ENCODE results near the gene ARPC1A.
"Not testable (repeated sequence)": the region's sequence is repeated elsewhere in the genome, so short reads cannot be mapped to it uniquely, and the experiment has no call there.

ARPC1A gene

DNA sequence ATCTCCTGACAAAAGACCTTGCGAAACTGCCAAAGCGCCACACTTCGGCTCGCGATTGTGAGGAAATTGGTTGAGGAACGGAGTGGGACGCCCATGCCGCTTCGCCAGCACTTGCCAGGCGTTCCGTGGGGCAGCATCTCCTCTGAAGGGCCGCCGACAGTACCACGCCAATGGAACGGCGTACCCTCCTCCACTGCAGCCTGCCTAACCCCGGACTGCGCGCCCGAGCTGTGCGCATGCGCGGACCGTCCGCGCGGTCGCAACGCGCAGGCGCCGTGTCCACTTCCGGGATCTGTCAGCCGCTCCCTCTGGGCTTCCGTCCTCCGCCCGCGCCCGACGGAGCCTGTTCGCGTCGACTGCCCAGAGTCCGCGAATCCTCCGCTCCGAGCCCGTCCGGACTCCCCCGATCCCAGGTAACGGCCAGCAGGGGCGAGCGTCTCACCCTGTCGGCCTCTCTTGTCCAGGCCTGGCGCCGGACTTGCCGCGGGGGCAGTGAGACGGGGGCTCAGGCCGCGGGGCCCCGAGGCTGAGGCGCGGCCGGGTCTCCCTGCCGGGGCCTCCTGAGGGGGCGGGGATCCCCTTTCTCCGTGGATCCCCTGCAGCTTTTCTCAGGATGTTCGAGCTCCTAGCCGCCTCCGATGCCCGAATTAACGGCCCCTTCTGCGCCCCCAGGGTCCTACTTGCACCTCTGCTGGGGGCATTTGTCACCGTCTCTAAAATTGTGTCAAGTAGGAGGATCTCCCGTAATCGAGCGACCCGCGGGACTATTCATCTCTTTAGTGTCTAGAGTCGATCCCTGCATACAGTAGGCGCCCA lies at the start of gene ARPC1A:
ARPC1A (plus strand) TSS at position 307 of the 816 bp plus-strand sequence. CDS start 7,456 bp downstream, outside the sequence.
- DNase-seq, result peak; percentile 93

DNA sequence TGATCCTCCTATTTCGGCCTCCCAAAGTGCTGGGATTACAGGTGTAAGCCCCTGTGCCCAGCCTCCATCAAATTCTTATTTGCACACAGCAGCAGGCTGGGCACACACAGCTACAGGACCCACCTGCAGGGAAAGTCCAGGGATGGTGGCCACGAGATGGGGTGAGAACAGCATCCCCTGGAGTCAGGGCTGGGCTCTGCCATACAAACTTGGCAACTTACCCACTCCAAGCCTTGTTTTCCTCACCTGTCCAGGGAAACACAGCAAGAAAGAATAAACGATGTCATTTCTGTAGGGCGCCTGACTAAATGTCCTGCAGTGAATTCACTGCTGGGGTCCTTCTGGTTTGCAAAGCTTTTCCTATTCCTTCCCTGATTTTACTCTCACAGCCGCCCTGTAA lies 47.5 kb upstream of the ARPC1A start:
- no peak for DNase-seq

DNA sequence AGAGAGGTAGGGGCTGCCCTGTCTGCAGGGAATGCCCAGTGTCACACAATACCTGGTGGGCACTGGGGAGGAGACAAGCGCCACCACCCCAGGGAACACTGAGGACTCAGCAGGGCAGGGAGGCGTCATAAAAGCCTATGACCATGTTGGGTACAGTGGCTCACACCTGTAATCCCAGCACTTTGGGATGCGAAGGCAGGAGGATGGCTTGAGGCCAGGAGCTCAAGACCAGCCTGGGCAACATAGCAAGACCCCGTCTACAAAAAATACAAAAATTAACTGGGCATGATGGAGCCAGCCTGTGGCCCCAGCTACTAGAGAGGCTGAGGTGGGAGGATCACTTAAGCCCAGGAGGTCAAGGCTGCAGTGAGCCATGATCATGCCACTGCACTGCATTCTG lies 41.5 kb upstream of the ARPC1A start:
- DNase-seq, result not testable (repeated sequence)

DNA sequence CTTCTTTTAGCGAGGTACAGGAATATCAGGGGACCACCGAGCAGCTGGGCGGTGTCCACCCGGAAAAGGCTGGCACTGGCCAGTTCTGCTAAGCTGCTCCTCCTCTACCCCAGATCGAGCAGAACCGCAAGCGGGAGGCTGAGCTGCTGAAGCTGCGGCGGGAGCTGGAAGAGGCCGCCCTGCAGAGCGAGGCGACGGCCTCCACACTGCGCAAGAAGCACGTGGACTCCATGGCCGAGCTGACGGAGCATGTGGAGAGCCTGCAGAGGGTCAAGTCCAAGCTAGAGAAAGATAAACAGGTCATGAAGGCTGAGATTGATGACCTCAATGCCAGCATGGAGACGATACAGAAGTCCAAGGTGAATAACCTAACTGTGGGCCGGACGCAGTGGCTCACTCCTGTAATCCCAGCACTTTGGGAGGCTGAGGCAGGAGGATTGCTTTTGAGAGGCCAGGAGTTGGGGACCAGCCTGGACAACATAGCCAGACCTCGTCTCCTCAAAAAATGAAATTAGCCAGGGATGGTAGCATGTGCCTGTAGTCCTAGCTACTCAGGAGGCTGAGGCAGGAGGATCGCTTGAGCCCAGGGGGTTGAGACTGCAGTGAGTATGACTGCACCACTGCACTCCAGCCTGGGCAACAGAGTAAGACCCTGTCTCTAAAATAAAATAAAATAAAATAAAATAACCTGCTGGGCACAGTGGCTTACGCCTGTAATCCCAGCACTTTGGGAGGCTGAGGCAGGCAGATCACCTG lies 37.7 kb upstream of the ARPC1A start:
- DNase-seq, result no peak

DNA sequence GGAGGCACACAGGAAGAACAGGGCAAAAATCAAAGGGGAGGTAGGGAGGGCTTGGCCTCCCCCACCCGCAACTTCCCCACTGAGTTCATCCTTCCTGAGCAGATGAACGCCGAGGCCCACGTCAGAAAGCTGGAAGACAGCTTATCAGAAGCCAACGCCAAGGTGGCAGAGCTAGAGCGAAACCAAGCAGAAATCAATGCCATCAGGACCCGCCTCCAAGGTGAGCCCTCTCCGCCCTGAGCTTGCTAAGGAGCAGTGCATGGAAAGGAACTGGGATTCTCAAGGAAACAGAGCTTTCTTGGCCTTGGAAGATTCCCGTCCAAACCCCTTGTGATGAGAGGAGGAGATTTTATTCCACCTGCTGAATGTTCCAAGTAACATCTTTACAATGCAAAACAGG lies 36.5 kb upstream of the ARPC1A start:
- DNase-seq, result no peak

DNA sequence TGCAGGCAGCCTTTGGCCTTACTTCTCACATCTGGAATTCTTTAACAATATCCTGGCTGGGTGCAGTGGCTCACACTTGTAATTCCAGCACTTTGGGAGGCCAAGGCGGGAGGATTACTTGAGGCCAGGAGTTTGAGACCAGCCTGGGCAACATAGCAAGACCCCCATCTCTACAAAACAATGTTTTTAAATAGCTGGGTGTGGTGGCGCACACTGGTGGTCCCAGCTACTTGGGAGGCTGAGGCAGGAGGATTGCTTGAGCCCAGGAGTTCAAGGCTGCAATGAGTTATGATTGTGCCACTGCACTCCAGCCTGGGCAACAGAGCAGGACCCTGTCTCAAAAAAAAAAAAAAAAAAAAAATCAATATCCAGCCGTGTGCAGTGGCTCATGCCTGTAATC lies 35.5 kb upstream of the ARPC1A start:
- DNase-seq, result not testable (repeated sequence)

DNA sequence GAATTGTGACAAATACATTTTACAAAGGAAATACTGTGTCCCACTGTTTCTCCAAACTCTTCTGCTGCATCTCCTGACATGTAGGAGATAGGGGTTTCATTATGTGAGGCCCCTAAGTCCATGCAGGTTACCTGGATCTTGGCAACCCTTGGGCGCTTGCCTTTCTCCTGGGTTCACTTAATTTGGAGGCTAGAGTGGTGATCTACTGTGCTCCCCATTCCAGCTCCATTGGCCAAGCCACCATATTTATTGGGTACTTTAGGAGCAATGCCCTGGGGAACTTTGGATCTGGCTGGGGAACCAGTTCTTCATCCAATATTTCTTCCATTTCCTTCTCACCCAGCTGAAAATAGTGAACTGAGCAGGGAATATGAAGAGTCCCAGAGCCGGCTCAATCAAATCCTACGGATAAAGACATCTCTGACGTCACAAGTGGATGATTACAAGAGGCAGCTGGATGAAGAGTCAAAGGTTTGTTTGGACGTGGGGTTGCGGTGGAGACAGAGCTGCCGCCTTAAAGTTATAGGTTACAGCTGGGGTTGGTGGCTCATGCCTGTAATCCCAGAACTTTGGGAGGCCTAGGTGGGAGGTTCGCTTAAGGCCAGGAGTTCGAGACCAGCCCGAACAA lies 34.6 kb upstream of the ARPC1A start:
- no peak for DNase-seq

DNA sequence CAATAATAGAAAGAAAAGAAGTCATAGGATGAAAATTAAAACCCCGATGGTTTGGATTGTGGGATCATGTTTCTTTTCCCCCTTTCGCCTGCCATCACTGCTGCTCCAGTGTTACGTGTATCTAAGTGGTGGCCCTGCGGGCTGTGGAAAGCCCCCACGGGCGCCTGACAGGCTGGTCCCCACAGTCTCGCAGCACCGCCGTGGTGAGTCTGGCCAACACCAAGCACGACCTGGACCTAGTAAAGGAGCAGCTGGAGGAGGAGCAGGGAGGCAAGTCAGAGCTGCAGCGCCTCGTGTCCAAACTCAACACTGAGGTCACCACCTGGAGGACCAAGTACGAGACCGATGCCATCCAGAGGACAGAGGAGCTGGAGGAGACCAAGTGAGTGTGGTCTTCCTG lies 33.6 kb upstream of the ARPC1A start:
- DNase-seq, result no peak

DNA sequence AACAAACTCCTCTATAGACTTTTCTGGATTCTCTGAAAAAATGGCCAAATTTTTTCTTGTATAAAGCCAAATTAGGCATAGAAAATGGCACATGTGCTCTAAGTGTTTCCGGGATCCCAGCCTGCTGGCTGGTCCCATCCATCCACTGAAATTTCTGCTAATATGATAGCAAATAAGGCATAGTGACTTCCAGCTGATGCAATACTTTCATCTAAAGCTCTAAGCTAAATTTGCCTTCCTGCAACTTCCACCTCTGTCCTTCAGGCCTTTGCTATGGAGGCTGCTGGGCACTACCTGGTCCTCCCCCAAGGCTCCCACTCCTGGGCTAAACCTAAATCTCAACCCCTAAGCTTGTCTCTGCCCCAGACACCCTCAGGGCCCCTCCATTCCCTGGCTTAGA lies 32.5 kb upstream of the ARPC1A start:
- no peak for DNase-seq

DNA sequence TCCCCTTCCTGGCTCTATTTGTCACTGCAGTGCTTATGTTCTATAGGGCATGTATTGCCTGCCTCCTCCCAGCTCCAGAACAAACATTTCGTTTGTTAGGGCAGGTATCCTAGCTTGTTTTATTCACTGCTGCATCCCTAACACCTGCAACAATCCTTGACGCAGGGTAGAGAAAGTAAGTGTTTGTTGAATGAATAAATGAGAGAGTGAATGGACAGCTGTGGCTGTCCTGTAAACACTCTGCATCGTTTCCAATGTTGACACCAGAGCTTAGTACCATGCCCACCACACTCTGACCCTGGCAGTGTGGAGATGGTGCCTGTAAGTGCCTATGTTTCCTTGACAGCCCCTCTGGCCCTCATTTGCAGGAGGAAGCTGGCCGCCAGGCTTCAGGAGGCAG lies 32.0 kb upstream of the ARPC1A start:
- no peak for DNase-seq

DNA sequence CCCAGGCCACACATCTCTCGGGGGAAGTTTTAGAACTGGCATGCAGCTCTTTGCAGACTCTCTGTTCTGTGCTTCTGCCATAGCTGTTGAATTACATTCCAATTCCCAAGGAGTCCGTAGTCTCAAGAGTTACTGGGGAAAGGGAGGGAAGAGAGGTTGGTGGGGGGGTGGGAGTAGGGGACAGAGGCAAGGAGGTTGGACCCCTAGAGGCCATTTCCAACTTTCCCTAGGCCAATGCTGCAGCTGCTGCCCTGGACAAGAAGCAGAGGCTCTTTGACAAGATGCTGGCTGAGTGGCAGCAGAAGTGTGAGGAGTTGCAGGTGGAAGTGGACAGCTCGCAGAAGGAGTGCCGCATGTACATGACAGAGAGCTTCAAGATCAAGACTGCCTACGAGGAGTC lies 29.2 kb upstream of the ARPC1A start:
- DNase-seq, result no peak

DNA sequence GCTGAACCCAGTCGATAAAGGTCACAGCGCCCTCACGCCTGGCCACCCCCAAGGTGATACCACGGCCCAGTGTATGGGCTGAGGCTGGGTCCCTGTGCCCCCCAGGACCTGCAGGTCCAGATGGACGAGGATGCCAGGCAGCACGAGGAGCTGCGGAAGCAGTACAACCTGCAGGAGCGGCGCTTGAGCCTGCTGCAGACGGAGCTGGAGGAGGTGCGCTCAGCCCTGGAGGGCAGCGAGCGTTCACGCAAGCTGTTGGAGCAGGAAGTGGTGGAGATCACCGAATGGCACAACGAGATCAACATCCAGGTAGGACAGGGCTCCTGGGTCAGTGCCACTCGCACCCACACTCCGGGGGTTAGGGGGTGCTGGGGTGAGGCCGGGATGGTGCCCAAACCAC lies 24.2 kb upstream of the ARPC1A start:
- DNase-seq, result no peak

DNA sequence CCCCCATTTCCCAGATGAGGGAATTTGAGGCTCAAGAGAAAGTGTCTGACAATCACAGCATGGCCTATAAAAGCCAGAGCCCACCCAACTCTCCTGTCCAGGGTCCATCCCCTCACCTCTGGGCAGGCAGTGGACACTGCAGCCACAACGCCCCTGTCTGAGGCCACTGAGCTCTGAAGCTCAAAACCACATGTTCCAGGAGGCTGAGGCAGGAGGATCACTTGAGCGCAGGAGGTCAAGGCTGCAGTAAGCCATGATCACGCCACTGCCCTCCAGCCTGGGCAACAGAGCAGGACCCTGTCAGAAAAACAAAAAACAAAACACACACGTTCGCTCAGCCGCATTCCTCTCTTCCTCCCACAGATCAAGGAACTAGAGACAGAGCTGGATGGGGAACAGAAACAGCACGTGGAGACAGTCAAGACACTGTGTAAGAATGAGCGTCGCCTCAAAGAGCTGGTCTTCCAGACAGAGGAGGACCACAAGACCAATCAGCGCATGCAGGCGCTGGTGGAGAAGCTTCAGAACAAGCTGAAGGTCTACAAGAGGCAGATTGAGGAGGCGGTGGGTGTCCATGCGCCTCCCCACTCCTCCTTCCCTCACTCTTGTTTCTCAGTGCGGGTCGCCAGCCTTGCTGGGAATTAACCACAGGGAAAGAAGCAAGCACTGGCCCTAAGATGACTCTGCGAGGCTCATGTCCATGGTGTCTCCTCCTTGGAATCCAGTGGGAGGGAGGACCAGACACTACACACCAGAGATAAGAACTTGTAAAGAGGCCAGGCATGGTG lies 20.0 kb upstream of the ARPC1A start:
- no peak for DNase-seq

DNA sequence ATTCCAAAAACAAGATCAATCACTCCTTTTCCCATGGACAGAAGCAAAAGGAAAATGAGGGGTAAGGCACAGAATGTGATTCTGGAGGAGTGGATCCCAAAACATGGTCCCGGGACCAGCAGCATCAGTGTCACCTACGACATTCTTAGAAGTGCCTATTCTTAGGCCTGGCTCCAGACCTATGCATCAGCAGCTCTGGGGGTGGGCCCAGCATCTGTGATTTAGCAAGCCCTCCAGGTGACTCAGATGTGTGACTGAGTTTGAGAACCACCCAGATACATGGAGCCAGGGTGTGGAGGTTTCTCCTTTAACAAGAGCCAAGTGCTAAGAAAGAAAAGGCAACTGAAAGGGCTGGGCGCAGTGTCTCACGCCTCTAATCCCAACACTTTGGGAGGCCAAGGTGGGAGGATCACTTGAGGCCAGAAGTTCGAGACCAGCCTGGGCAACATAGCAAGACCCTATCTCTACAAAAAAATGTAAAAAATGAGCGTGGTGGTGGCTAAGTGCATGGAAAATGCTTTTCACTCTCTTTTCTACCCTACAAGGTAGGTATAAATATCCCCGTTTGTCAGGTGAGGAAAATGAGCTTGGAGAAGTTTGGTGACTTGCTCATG lies 17.1 kb upstream of the ARPC1A start:
- no peak for DNase-seq

DNA sequence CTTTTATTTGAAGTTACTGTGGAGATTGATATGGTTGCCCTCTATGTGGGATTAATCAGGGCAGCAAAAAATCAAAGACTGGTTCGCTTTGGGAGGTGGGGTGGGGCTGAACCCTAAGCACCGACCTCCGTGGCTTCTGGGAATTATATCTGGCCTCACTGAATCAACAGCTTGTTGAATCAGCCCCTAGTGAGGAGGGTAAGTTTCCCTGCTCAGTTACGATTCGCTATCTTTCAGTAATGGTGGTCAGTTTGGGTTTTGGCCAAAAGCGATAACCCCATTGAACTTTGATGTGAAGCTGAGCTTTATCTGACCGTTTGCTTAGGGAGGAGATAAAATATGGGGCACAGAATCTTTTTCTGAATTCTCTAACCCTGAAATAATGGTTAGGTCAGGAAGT lies 16.6 kb upstream of the ARPC1A start:
- no peak for DNase-seq

DNA sequence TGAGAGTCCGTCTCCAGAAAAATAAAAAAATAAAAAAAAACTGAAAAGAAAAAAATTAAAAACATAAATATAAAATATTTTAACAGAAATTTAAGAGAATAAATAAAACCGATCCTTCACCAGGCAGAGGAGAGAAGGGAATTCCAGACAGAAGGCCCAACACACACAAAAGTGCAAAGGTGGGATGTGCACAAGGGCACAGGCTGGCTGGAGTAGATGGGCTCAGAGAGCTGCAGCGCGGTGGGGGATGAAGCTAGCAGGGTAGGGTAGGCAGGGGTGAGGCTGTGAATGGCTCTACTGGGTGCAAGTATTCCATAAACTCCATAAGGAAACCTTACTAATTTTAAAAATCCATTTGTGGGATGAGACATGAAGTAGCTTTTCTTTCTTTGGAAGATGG lies 15.7 kb upstream of the ARPC1A start:
- no peak for DNase-seq

DNA sequence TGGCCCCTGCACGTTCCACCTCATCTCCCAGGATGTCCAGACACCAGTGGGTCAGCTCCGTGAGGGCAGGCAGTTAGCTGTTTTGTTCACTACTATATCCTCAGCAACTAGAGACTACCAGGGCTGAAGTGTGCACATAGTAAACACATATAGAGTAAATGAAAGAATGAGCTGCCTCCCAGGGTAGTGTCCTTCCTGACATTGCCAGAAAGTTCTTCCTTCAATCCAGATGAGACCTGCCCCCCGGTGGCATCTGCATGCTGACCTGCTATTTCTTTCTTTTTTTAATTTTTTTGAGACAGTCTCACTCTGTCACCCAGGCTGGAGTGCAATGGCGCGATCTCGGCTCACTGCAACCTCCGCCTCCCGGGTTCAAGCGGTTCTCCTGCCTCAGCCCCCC lies 14.0 kb upstream of the ARPC1A start:
- DNase-seq, result no peak

DNA sequence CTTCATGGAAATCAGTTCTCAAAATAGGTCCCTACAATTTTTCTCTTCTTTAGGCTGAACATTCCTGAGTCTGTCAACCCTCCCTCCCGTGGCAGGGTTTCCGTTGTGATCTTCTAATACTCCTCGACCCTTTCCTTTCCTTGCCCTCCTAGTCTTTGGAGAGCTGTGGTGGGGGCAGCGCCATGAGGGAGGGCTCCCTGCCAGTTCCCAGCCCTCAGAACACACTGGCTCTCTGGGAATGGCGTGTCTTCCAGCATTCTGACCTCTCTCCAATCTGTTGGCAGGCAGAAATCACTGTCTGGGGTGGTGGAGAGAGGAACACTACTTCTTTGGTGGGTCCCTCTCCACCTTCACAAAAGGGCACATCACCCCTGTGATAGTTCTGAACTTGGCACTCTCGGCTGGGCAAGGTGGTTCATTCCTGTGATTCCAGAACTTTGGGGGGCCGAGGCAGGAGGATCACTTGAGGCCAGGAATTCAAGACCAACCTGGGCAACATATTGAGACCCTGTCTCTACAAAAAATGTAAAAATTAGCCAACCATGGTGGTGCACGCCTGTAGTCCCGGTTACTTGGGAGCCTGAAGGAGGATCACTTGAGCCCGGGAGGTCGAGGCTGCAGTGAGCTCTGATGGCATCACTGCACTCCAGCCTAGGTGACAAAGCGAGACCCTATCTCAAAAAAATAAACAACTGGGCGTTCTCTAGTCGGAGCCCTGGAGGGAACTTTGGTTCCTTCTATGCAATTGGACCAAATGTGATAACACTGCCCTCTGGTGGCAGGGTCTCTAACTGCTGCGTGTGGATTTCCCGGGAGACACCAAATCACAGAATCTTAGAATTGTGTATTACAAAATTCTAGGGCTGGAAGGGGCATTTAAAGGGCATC lies 13.1 kb upstream of the ARPC1A start:
- peak; percentile 67 for DNase-seq

DNA sequence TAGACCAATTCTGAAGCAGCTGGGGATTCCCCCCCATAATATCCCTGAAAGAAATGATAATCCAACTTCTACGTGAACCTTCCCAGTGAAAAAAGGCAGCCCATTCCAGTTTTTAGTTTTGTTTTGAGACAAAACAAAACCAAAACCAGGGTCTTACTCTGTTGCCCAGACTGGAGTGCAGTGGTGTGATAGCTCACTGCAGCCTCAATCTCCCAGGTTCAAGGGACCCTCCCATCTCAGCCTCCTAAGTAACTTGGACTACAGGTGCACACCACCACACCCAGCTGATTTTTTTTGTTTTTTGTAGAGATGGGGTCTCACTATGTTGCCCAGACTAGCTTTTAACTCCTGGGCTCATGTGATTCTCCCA lies 12.5 kb upstream of the ARPC1A start:
- no peak for DNase-seq

DNA sequence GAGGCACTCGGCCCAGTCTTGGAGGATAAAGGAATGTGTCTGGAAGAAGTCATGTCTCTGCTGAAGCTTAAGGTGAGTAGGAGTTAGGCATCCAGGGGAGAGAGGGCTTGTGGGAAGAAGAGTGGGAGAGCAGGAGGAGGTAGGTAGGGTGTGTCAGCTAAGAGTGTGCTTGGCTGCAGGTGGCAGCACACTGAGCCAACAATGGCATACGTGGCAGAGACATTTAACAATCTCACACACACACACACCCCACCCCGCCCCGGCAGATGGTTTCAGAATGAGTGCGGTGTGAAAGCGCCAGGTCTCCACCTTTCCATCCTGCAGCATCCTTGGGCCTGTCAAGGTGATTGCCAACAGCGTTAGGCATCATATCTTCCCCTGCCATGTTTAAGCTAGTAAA lies 11.2 kb upstream of the ARPC1A start:
- DNase-seq, result peak; percentile 10

DNA sequence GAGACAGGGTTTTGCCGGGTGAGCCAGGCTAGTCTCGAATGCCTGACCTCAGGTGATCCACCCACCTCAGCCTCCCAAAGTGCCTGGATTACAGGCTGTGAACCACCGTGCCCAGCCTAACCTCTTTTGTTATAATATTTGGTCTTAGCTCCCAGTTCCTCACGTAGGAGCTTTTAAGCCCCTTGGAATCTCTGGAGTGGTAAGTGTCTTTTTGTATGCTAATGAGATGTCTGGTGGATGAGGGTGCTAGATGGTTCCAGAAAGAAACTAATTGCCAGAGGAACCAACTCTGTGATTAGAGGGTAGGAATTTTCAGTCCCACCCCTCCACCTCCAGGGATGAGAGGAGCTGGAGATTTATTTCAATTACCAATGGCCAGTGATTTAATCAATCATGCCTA lies 5.3 kb upstream of the ARPC1A start:
- no peak for DNase-seq

DNA sequence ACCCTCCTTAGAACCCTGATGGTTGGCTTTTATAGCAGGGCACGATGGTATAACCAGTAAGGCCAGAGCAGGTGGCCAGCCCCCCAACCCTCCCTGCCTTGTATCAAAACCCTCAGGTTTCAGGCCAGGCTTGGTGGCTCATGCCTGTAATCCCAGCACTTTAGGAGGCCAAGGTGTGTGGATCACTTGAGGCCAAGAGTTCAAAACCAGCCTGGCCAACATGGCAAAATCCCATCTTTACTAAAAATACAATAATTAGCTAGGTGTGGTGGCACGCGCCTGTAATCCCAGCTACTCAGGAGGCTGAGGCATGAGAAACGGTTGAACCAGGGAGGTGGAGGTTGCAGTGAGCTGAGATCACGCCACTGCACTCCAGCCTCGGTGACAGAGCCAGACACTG lies 3.0 kb upstream of the ARPC1A start:
- DNase-seq, result not testable (repeated sequence)
